MM.1S (cell line): ENCODE measurements around the gene KCNK5.

ENCODE experiments used
- CTCF ChIP-seq: fragments of 300-600 bp; sonication (generic); IDR thresholded peaks from 2 replicates; pipeline ENCODE4 v1.5.1; 2016; ENCODE audit warnings: antibody characterized with exemption, low read length, mixed read lengths
- EZH2 ChIP-seq: fragments of 300-600 bp; sonication (generic); optimal IDR thresholded peaks from 2 replicates; pipeline ENCODE3; 2017; ENCODE audit warnings: low read depth, mild to moderate bottlenecking, antibody characterized with exemption, low read length, mixed read lengths
- EZH2phosphoT487 ChIP-seq: fragments of 300-600 bp; sonication (generic); IDR thresholded peaks from 2 replicates; pipeline ENCODE4 v1.6.1; 2018; ENCODE audit warnings: antibody characterized with exemption, low read length

GRCh38 chr6:39204646-39205244 lies 24.5 kb downstream of the KCNK5 start:
- TF ChIP-seq CTCF = no peak
- TF ChIP-seq EZH2 = no peak
- no peak for TF ChIP-seq EZH2phosphoT487
